HG02970 (cell line): ENCODE data around the gene AGPAT3.
"Not testable (repeated sequence)": the region's sequence is repeated elsewhere in the genome, so short reads cannot be mapped to it uniquely, and the experiment has no call there.

Source experiments
- ATAC-seq: cut with Tn5 transposase; IDR thresholded peaks from one replicate; pipeline ENCODE4 v1.9.1; 2021; ENCODE audit warnings: mild to moderate bottlenecking, moderate library complexity, moderate number of reproducible peaks; ENCODE audit not compliant: unreplicated experiment, low FRiP score

The AGPAT3 gene

DNA sequence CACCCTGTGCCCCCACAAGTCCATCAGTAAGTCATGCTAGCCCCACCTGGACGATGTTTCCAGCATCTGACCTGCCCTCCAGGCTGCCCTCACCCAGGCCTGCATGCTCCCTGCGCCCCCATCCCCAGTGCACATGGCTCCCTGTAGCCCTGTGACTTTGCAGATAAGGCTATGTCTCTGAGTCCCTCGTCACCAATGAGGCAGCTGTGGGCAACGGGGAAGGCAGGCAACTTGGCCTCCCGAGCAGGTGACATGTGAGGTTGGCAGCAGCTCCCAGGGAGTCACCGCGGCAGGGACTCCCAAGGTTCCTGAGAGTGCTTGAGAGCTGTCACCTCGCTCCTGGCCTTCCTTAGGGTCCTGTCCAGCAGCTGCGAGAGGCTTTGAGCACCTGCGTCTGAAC, 32.4 kb upstream of the AGPAT3 start:
- ATAC-seq, result no peak

- no peak for ATAC-seq
Observed at GRCh38 chr21:43834146-43834905, 30.7 kb upstream of the AGPAT3 start.

- ATAC-seq, result no peak
Observed at GRCh38 chr21:43835050-43835449, 30.0 kb upstream of the AGPAT3 start.

GRCh38 chr21:43835861-43836260, 29.2 kb upstream of the AGPAT3 start:
- ATAC-seq, result no peak

- ATAC-seq, result no peak
Observed at GRCh38 chr21:43836616-43837015, 28.4 kb upstream of the AGPAT3 start.

- ATAC-seq, result no peak
Observed at GRCh38 chr21:43840259-43840658, 24.8 kb upstream of the AGPAT3 start.

DNA sequence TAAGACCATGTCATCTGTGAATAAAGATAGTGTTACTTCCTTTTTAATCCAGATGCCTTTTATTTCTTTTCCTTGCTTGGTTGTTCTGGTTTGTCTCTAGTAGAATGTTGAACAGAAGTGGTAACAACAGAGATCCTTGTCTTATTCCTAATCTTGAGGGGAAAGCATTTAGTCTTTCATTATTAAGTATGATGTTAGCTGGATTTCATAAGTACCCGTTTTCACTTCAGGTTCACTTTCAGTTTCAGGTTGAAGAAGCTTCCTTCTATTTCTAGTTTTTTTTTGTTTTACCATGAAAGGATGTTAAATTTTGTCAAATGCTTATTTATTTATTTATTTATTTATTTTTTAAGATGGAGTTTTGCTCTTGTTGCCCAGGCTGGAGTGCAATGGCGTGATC, 22.3 kb upstream of the AGPAT3 start:
- no peak for ATAC-seq

DNA sequence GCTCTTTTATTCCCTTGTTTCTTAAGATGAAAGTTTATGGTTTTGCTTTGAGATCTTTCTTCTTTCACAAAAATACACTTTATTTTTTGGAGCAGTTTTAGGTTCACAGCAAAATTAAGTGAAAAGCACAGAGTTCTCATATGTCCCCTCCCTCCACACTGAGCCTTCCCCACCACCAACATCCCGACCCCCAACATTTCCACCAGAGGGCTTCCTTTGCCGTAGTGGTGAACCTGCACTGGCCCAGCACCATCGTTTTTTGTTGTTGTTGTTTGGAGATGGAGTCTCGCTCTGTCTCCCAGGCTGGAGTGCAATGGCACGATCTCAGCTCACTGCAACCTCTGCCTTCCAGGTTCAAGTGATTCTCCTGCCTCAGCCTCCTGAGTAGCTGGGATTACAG, 20.1 kb upstream of the AGPAT3 start:
- ATAC-seq, result not testable (repeated sequence)

DNA sequence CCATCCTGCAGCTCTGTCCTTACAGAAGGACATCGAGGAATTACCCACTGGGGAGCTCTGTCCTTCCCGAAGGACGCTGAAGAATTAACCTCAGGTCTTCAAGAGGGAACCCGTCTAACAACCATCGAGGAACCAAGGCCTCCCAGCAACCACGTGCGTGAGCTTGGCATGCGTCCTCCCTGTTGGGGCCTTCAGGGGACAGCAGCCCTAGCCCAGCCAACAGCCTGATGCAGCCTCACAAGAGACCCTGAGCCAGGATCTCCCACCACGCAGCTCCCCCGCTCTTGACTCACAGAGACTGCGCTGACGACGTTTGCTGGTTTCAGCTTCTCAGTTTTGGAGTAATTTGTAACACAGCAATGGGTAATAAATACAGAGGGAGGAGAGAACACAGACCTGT, 19.6 kb upstream of the AGPAT3 start:
- no peak for ATAC-seq

DNA sequence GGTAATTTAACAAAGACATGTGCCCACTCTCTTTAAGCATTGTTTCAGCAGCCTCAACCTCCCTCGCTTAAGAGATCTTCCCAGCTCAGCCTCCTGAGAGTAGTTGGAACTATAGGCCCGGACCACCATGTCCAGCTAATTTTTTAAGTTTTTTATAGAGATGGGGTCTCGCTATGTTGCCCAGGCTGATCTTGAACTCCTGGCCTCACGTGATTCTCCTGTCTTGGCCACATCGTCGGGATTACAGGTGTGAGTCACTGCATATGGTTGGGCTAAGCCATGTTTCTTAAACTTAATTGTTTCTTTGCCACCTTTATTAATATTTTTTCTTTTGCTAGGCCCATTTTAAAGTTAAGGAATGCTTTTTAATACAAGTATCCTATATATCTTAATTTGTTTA, 18.6 kb upstream of the AGPAT3 start:
- no peak for ATAC-seq

- no peak for ATAC-seq
Observed at GRCh38 chr21:43847301-43847700, 17.7 kb upstream of the AGPAT3 start.

GRCh38 chr21:43848771-43849170, 16.3 kb upstream of the AGPAT3 start:
- ATAC-seq, result no peak

GRCh38 chr21:43849532-43850299, 15.3 kb upstream of the AGPAT3 start:
- ATAC-seq, result no peak

GRCh38 chr21:43850728-43851295, 14.2 kb upstream of the AGPAT3 start:
- ATAC-seq, result no peak

DNA sequence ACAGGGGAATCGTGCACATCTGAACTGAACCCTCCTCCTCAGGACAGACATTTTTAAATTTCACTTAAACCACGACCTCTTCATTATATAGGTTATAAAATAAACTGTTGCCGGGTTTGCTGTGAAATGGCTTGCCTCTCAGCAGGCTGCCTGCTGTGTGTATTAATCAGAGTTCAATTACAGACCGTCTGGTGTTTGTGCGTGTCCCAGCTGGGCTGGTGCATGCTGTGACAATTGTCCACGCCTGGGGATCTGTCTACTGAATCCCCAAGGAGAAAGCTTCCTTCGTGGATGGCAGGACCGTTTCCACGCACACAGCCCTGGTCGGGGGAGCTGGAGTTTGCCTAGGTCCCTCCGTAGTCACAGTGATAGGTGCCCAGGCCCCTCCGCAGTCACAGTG, 13.4 kb upstream of the AGPAT3 start:
- ATAC-seq, result no peak

DNA sequence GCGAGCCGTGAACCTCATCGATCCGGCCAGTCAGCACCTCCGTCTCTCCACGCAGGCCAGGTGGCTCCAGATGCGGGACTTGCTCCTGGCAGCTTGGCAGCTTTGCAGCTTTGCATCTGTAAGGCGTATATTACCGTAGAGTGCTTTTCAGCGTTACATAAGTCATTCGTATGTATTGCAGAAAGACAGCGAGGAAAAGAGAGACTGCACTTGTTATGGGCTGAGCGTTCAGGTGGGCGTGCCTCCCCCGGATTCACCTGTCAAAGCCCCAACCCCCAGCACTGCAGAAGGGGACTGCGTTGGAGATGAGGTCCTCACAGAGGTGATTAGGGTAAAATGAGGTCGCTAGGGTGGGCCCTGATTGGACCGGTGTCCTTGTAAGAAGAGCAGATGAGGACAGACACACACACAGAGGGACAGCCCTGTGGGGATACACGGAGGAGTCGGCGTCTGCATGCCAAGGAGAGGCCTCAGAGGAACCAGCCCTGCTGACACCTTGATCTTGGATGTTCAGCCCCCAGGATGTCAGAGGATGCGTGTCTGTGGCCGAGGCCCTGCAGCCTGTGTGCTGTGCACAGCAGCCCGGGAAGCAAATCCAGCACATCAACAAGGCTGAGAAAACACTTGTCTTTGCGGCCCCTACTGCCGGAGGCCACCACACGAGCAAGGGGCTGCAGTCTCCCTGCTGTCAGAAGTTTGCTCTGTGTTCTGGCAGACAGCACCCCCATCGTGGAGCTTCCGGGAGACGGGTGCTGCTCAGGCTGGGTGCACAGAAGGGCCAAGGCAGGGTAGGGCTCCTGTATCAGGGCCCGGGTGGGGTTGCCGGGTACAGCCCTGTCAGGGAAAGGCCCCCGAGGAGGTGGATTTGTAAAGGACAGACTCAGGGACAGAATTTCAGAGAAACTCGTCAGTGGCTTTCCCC, 10.9 kb upstream of the AGPAT3 start:
- no peak for ATAC-seq

DNA sequence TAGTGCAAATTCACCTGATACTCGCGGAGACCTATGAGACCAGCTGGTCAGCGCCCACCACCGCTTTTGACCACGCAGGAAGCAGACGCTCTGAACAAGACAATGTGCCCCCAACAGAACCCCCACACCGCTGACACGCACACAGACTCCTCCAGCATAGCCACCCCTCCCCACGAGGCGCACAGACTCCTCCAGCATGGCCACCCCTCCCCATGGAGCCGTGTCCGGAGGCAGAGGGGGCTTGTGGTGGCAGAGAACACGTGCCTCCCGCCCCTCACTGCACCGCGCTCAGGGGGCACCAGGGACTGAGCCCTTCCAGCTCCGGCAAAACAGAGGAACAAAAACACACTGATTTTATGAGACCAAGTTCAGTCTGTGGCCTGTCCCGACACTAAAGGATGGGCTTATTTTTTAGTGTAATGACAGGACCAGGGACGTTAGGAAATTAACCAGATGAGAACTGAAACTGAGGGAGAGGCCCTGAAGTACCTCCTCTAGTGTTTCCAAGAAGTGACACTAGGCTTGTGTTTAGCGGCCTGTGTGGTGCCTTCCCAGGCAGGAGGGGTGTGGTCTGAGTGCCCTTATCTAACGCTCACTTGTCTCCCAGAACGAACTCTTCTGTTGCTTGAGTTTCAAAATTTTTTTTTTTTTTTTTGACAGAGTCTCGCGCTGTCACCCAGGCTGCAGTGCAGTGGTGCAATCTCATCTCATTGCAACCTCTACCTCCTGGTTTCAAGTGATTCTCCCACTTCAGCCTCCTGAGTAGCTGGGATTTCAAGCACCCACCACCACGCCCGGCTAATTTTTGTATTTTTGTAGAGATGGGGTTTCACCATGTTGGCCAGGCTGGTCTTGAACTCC, 10.0 kb upstream of the AGPAT3 start:
- ATAC-seq, result no peak

GRCh38 chr21:43855955-43856354, 9.1 kb upstream of the AGPAT3 start:
- no peak for ATAC-seq

GRCh38 chr21:43858806-43859648, 6.0 kb upstream of the AGPAT3 start:
- ATAC-seq, result no peak
